HCT116 (cell line): ENCODE data around the gene FREY1.

Experiments
- CEBPB ChIP-seq: IDR thresholded peaks from 2 replicates; pipeline ENCODE4 v1.6.1; 2012; ENCODE audit warnings: low read depth
- CTCF ChIP-seq, 3 experiments: fragments of 200-600 bp in 1 of 3; sonication (generic) in 1 of 3; IDR thresholded peaks in 2 of 3; conservative IDR thresholded peaks in 1 of 3; 2 replicates each; pipeline ENCODE4 v1.5.1; 2012 to 2017; ENCODE audit warnings: low read depth in 2 of 3, low read length in 2 of 3, antibody characterized with exemption in 1 of 3, borderline replicate concordance in 1 of 3, control low read depth in 1 of 3, mild to moderate bottlenecking in 1 of 3, mixed read lengths in 1 of 3, mixed run types in 1 of 3, moderate library complexity in 1 of 3; ENCODE audit not compliant: insufficient read depth in 1 of 3
- EZH2 ChIP-seq: fragments of 200-600 bp; sonication (generic); IDR thresholded peaks from 2 replicates; pipeline ENCODE4 v1.6.1; 2017; ENCODE audit warnings: antibody characterized with exemption, mixed run types
- JUND ChIP-seq: IDR thresholded peaks from 2 replicates; pipeline ENCODE4 v1.6.1; 2012
- MAX ChIP-seq: IDR thresholded peaks from 2 replicates; pipeline ENCODE4 v1.6.1; 2012
- POLR2A ChIP-seq: IDR thresholded peaks from 2 replicates; pipeline ENCODE4 v1.7.0; 2011; ENCODE audit warnings: borderline replicate concordance; ENCODE audit not compliant: insufficient read depth, insufficient read length; ENCODE audit errors: extremely low read depth
- SIN3A ChIP-seq: IDR thresholded peaks from 2 replicates; pipeline ENCODE4 v1.6.1; 2012; ENCODE audit warnings: low read depth
- SRF ChIP-seq: IDR thresholded peaks from 2 replicates; pipeline ENCODE4 v1.6.1; 2012; ENCODE audit warnings: low read depth
- ZBTB33 ChIP-seq: IDR thresholded peaks from 2 replicates; pipeline ENCODE4 v1.6.1; 2011; ENCODE audit warnings: mild to moderate bottlenecking, low read length, moderate library complexity; ENCODE audit not compliant: insufficient replicate concordance; ENCODE audit errors: extremely low read depth
- ZFX ChIP-seq: fragments of 450-650 bp; IDR thresholded peaks from 2 replicates; pipeline ENCODE4 v1.6.1; 2017
- ZNF274 ChIP-seq: fragments of 200-500 bp; sonication (Bioruptor generic); IDR thresholded peaks from 2 replicates; pipeline ENCODE4 v1.6.1; 2014; ENCODE audit warnings: mild to moderate bottlenecking, low read depth, low read length, inconsistent platforms

GRCh38 chr11:45906965-45907611 is at the start of gene FREY1:
- TF ChIP-seq MAX: no peak
- TF ChIP-seq SIN3A: no peak
- TF ChIP-seq CTCF (IDR thresholded peaks at IDR 0.05 in 2 of 3, conservative IDR thresholded peaks at IDR 0.05 in 1 of 3; ENCODE audit: borderline replicate concordance in 1 of 3, insufficient read depth in 1 of 3, low read depth in 2 of 3, low read length in 2 of 3): no peak
- TF ChIP-seq POLR2A: no peak
- TF ChIP-seq EZH2: no peak
- TF ChIP-seq ZFX: no peak
- TF ChIP-seq JUND: no peak
- TF ChIP-seq ZBTB33: no peak
- no peak for TF ChIP-seq SRF
- TF ChIP-seq ZNF274: no peak
- no peak for TF ChIP-seq CEBPB
